ENCODE data around the gene GOLGA8S.
"Not testable (repeated sequence)": the region's sequence is repeated elsewhere in the genome, so short reads cannot be mapped to it uniquely, and the experiment has no call there.

The GOLGA8S gene

GRCh38 chr15:23397779-23398178 is 43.2 kb downstream of the GOLGA8S start:
- no peak for DNase-seq (ENCODE audit: low spot score)

GRCh38 chr15:23398357-23398756 is 43.8 kb downstream of the GOLGA8S start:
- DNase-seq (ENCODE audit: low spot score): not testable (repeated sequence)

GRCh38 chr15:23399207-23399606 is 44.7 kb downstream of the GOLGA8S start:
- DNase-seq (ENCODE audit: low spot score): not testable (repeated sequence)

GRCh38 chr15:23401627-23402026 is 47.1 kb downstream of the GOLGA8S start:
- DNase-seq (ENCODE audit: low spot score): no peak

GRCh38 chr15:23402140-23402539 is 47.6 kb downstream of the GOLGA8S start:
- DNase-seq (ENCODE audit: low spot score): no peak

GRCh38 chr15:23402544-23402943 is 48.0 kb downstream of the GOLGA8S start:
- DNase-seq (ENCODE audit: low spot score): no peak

- no peak for DNase-seq (ENCODE audit: low spot score)
Measured at GRCh38 chr15:23403550-23403949, 49.0 kb downstream of the GOLGA8S start.

GRCh38 chr15:23411841-23412240 is 57.3 kb downstream of the GOLGA8S start:
- DNase-seq (ENCODE audit: low spot score): no peak

- DNase-seq (ENCODE audit: low spot score): not testable (repeated sequence)
Measured at GRCh38 chr15:23412881-23413600, 58.5 kb downstream of the GOLGA8S start.

Data from AG08395 (cell line).